Adrenal gland (tissue), 12 donors: Measurements from ENCODE around the gene ZNHIT3. TPM values are rescaled to one million over a fixed set of nuclear protein-coding genes. Genes with fewer than 3 reads are reported as not detected.
A peak's percentile ranks its signal among the peaks of the same experiment; 100 is the strongest.

Experiments used
- DNase-seq, 7 donors: peaks; one replicate each; pipeline ENCODE4 v3.0.0-alpha.2; 2019 to 2020
- H3K27ac ChIP-seq, 5 donors: fragments of 200-600 bp; sonication (generic) in 4 of 5; 1 replicate in 3 of 5; 2 replicates in 2 of 5; pipeline versions ENCODE4 v1.5.1 to v1.8.0; 2016 to 2020; ENCODE audit warnings: mild to moderate bottlenecking in 1 of 5
- H3K27me3 ChIP-seq: fragments of 200-600 bp; 2 replicates; pipeline ENCODE4 v1.8.0; 2021
- H3K36me3 ChIP-seq, 2 donors: fragments of 200-600 bp; replicated peaks in 1 of 2; 1 replicate in 1 of 2; 2 replicates in 1 of 2; pipeline versions ENCODE4 v1.5.1 to v1.8.0; 2018 to 2022
- H3K4me1 ChIP-seq, 2 donors: fragments of 200-600 bp; replicated peaks in 1 of 2; 1 replicate in 1 of 2; 2 replicates in 1 of 2; pipeline versions ENCODE4 v1.5.1 to v1.8.0; 2018 to 2021
- H3K4me3 ChIP-seq, 4 donors: fragments of 200-600 bp; sonication (generic) in 3 of 4; one replicate each; pipeline ENCODE4 v1.5.1; 2016 to 2018
- H3K9me3 ChIP-seq, 3 donors: fragments of 200-600 bp; sonication (generic) in 1 of 3; replicated peaks in 1 of 3; 1 replicate in 2 of 3; 2 replicates in 1 of 3; pipeline versions ENCODE4 v1.5.1 to v1.8.0; 2016 to 2021
- WGBS, 4 donors: extraction: QIAGEN DNeasy Blood & Tissue Kit in 2 of 4; methylation state at CpG; one replicate each; pipeline versions ENCODE4 v1.1.5 to v1.1.7; 2013 to 2017; 5-methylcytosine and 5-hydroxymethylcytosine counted together
- intact Hi-C, 2 donors: fragments of 100-400 bp; cut with DNase I; formaldehyde crosslinking; loops; one replicate each; pipeline versions ENCODE4 v1.14.1 to v1.15.0; 2022 to 2023
- polyA plus RNA-seq, 3 donors: library from polyadenylated mRNA; stranded (reverse); fragments of 200-250 nt in 2 of 3; fragments of 350-450 nt in 1 of 3; fragmentation: Illumina TruSeq in 1 of 3; extraction: RNeasy Lipid Tissue Mini Kit (QIAGEN cat#74804) in 1 of 3; gene quantifications; one replicate each; pipeline ENCODE4 v1.2.3, GENCODE V29; 2013 to 2014
- small RNA-seq, 2 donors: library from RNA; depleted of rRNA; stranded (forward); fragments of <200 nt; gene quantifications; one replicate each; pipeline ENCODE3, GENCODE V24; 2016
- total RNA-seq, 9 donors: library from RNA; depleted of rRNA in 4 of 9; stranded (reverse); fragments of >200 nt in 4 of 9; fragments of 120-200 nt in 1 of 9; fragmentation: NEBNext Ultra II Directional in 1 of 9; extraction: Animal tissue kit (Norgen Biotek cat#: 25700) in 1 of 9; gene quantifications; one replicate each; pipeline versions ENCODE4 v1.1.0 to v1.2.4, GENCODE V29; 2013 to 2023
- TF ChIP-seq, protein P1 (sequence below), 6 experiments: fragments of 450-650 bp in 4 of 6; fragments of 200-600 bp in 2 of 6; sonication (generic) in 1 of 6; IDR thresholded peaks; 1 replicate in 5 of 6; 2 replicates in 1 of 6; pipeline versions ENCODE4 v1.5.1 to v1.8.0; 2016 to 2021; ENCODE audit warnings: antibody characterized with exemption in 6 of 6, mild to moderate bottlenecking in 2 of 6, moderate library complexity in 1 of 6
- donor health status: healthy with polysubstance abuse.
- donor health status: Bipolar disorder and iron deficiency.
- donor health status: DM: yes; HTN: yes; CAD: no.
- donor health status: DM: no; HTN: no; CAD: no.
- donor health status: DM: no; HTN: no; CAD: no.
- donor health status: DM: yes; HTN: yes; CAD: no.

ZNHIT3 gene
- total and polyA plus RNA-seq, 12 donors = 13.6 to 65.6 (median 36.2) TPM

DNA sequence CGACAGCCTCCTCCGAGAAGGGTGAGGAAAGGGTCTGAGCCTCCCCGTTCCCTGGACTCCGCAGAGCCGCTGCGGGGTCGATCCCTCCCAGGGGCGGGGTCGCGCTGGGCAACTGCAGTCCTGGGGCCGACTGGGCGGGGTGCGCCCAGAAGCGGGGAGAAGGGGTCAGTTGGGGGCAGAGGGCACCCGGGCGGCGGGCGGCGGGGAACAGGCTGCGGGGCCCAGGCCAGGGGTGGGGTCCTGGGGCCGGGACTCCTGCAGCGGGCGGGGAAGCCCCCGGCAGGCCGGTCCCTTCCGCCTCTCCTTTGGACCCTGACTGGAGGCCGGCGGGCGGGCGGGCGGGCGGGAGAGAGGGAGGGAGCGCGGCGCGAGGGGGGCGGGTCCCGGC, 58.6 kb downstream of the ZNHIT3 start:
- H3K27ac ChIP-seq = peak overlapping the region; percentile 99 to 100 (median 99)
- no peak for DNase-seq
- WGBS, 4 donors = 0 to 1% (median 0%) methylated on average over 12 to 32 of the region's 38 CpGs
- peaks cover 36 to 41% of the 10 kb centered on the region in 2 donors for H3K4me1 ChIP-seq
- no peaks in the 10 kb centered on the region for H3K9me3 ChIP-seq
- no peaks in the 10 kb centered on the region for H3K36me3 ChIP-seq
- H3K4me3 ChIP-seq = peak overlapping the region; percentile 71 to 97 (median 92)
- intact Hi-C loops = no loop called here
- H3K27me3 ChIP-seq = no peaks in the 10 kb centered on the region
- TF ChIP-seq, protein P1, sequence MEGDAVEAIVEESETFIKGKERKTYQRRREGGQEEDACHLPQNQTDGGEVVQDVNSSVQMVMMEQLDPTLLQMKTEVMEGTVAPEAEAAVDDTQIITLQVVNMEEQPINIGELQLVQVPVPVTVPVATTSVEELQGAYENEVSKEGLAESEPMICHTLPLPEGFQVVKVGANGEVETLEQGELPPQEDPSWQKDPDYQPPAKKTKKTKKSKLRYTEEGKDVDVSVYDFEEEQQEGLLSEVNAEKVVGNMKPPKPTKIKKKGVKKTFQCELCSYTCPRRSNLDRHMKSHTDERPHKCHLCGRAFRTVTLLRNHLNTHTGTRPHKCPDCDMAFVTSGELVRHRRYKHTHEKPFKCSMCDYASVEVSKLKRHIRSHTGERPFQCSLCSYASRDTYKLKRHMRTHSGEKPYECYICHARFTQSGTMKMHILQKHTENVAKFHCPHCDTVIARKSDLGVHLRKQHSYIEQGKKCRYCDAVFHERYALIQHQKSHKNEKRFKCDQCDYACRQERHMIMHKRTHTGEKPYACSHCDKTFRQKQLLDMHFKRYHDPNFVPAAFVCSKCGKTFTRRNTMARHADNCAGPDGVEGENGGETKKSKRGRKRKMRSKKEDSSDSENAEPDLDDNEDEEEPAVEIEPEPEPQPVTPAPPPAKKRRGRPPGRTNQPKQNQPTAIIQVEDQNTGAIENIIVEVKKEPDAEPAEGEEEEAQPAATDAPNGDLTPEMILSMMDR (IDR thresholded peaks at IDR 0.05) = no peak

Small RNA genes within 50 kb of the gene (small RNA-seq; reads per million reads assigned to genes)
- gene RNA5SP439 = 0 reads per million in 2 donors

Other genes starting within 250 kb of the ZNHIT3 start
- gene TBC1D3I, start 222.1 kb upstream of the ZNHIT3 start, total RNA-seq = under 1 TPM in 3 of 9 donors, not detected in 6; 0.18 to 0.89 (median 0.22) TPM
- 1 to 10 TPM in 2 of 3 donors, not detected in 1; 1.4 to 2.4 TPM for gene TBC1D3I, start 222.1 kb upstream of the ZNHIT3 start, polyA plus RNA-seq
- not detected for gene TBC1D3G, start 162.8 kb upstream of the ZNHIT3 start, total RNA-seq
- 10 to 100 TPM in 1 of 3 donors, 1 to 10 TPM in 1, not detected in 1; 2.7 to 79.7 TPM for gene TBC1D3G, start 162.8 kb upstream of the ZNHIT3 start, polyA plus RNA-seq
- gene TBC1D3H, start 98.2 kb upstream of the ZNHIT3 start, total RNA-seq = not detected
- 1 to 10 TPM in 1 of 3 donors, not detected in 2; 6.4 TPM for gene TBC1D3H, start 98.2 kb upstream of the ZNHIT3 start, polyA plus RNA-seq
- gene MYO19, start 48.2 kb downstream of the ZNHIT3 start, total RNA-seq = 10 to 100 TPM; 12.0 to 32.5 (median 28.3) TPM
- 10 to 100 TPM; 16.3 to 43.6 (median 37.5) TPM for gene MYO19, start 48.2 kb downstream of the ZNHIT3 start, polyA plus RNA-seq
- gene PIGW, start 48.3 kb downstream of the ZNHIT3 start, total RNA-seq = 10 to 100 TPM in 1 of 9 donors, 1 to 10 TPM in 8; 1.7 to 13.2 (median 4.8) TPM
- 10 to 100 TPM in 1 of 3 donors, 1 to 10 TPM in 2; 2.4 to 14.6 (median 3.0) TPM for gene PIGW, start 48.3 kb downstream of the ZNHIT3 start, polyA plus RNA-seq
- gene GGNBP2, start 58.2 kb downstream of the ZNHIT3 start, total RNA-seq = 10 to 100 TPM; 30.4 to 70.9 (median 63.0) TPM
- 10 to 100 TPM; 39.0 to 87.3 (median 48.5) TPM for gene GGNBP2, start 58.2 kb downstream of the ZNHIT3 start, polyA plus RNA-seq
- gene DHRS11, start 105.2 kb downstream of the ZNHIT3 start, total RNA-seq = 10 to 100 TPM in 7 of 9 donors, 1 to 10 TPM in 2; 5.9 to 28.1 (median 11.3) TPM
- gene DHRS11, start 105.2 kb downstream of the ZNHIT3 start, polyA plus RNA-seq = 10 to 100 TPM; 12.8 to 21.3 (median 13.8) TPM
- gene MRM1, start 114.9 kb downstream of the ZNHIT3 start, total RNA-seq = 10 to 100 TPM in 4 of 9 donors, 1 to 10 TPM in 5; 5.2 to 18.5 (median 9.8) TPM
- gene MRM1, start 114.9 kb downstream of the ZNHIT3 start, polyA plus RNA-seq = 10 to 100 TPM in 1 of 3 donors, 1 to 10 TPM in 2; 6.9 to 10.1 (median 7.0) TPM